Measurements from ENCODE around the gene ABCD1. TPM values are rescaled to one million over a fixed set of nuclear protein-coding genes. Genes with fewer than 3 reads are reported as not detected.
A peak's percentile ranks its signal among the peaks of the same experiment; 100 is the strongest.

Gene ABCD1
- total and polyA plus RNA-seq, 2 donors from 2014 or later = 5.2 to 13.7 TPM

DNA sequence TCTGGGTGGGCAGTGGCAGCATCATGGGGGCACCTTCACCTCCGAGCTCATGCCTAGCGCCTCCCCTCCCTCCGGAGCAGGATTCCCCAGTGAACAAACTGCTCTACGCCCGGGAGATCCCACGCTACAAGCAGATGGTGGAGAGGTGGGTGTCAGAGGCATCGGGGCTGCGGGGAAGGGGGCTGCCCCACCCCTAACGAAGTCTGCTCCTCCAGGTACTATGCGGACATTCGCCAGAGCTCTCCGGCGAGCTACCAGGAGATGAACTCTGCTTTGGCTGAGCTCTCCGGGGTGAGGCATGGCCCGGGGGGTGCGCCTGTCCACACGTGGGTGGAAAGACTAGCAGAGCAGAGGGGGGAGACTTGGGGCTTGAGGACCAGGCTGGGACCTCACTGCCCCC, 53.5 kb downstream of the ABCD1 start:
- TF ChIP-seq, protein P1, sequence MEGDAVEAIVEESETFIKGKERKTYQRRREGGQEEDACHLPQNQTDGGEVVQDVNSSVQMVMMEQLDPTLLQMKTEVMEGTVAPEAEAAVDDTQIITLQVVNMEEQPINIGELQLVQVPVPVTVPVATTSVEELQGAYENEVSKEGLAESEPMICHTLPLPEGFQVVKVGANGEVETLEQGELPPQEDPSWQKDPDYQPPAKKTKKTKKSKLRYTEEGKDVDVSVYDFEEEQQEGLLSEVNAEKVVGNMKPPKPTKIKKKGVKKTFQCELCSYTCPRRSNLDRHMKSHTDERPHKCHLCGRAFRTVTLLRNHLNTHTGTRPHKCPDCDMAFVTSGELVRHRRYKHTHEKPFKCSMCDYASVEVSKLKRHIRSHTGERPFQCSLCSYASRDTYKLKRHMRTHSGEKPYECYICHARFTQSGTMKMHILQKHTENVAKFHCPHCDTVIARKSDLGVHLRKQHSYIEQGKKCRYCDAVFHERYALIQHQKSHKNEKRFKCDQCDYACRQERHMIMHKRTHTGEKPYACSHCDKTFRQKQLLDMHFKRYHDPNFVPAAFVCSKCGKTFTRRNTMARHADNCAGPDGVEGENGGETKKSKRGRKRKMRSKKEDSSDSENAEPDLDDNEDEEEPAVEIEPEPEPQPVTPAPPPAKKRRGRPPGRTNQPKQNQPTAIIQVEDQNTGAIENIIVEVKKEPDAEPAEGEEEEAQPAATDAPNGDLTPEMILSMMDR (IDR thresholded peaks at IDR 0.05; ENCODE audit: borderline replicate concordance, extremely low read depth, insufficient read depth) = no peak
- Histone ChIP-seq H3K4me1 (ENCODE audit: control insufficient read depth in 2 of 3, insufficient read depth in 2 of 3, low read depth in 1 of 3, low read length in 3 of 3) (no peaks in the 10 kb centered on the region), H3K36me3 (ENCODE audit: control insufficient read depth in 2 of 3, insufficient read depth in 3 of 3, low read length in 3 of 3) (no peaks in the 10 kb centered on the region), H3K9ac (ENCODE audit: low read length in 3 of 3) (no peak overlapping the region), H3K4me3 (ENCODE audit: low read length in 3 of 3) (no peak overlapping the region), H3K27me3 (ENCODE audit: control insufficient read depth, insufficient read depth, low read length) (no peaks in the 10 kb centered on the region), H3K27ac (ENCODE audit: low read depth in 2 of 2, low read length in 2 of 2) (no peak overlapping the region), H3K9me3 (ENCODE audit: control insufficient read depth in 2 of 3, insufficient read depth in 1 of 3, low read length in 3 of 3) (no peaks in the 10 kb centered on the region)
- DNase-seq (peak in 2 of 5 donors; percentile 30 to 48), FAIRE-seq (no peak)
- intact Hi-C loops (cut with DNase I) = no loop called here

DNA sequence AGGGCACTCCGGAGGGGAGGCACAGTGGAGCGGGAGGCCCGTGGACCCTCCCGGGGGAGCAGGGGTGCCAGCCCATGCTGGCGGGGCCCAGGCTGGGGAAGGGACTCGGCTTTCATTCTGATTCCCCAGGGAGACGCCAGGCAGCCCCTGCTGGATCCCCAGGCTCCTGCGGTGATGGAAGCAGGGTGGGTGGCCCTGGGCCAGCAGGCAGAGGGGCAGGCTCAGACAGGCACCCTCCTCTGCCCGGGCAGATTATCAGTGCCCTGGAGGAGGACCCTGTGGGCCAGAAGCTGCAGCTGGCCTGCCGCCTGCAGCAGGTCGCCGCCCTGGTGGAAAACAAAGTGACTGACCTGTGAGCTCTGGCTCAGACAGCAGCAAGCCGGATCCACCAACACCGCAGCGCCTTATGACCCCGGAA, 54.0 kb downstream of the ABCD1 start:
- no peak overlapping the region for H3K27ac ChIP-seq (ENCODE audit: low read depth in 2 of 2, low read length in 2 of 2)

DNA sequence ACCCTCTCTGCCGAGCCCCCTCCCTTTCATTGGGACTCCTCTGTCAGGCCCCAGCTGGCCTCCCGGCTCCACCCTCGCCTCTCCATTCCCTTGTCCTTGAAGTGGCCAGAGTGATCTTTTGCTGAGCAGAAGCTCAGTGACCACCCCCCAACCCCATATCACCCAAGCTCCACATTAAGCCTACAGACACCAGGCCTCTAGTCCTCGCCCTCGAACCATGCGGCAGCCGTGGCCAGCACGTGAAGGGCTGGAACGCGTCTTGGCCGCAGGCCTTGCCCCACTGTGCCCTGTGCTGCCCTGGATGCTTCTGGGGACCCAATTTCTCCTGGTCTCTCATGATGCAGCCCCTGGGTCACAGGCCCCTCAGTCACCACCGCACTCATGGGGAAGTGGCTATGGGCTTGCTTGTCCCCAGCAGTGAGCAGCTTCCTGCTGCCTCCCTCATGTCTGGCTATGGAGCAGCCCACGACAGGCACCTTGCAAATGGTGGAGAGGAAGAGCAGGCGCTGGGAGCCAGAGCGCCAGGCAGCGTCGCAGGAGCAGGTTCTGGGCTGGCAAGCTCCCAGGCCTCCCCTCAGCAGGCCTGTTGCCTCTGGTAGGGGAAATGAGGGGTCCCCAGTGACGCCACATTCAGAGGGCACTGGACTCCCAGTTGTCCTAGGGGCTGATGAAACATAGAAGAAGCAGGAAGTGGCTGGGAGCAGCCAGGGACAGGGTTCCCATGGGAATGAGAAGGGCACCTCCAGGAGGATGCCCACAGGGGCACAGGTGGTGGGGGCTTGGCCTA, 55.4 kb downstream of the ABCD1 start:
- H3K4me3 ChIP-seq (ENCODE audit: low read length in 3 of 3) = no peak overlapping the region
- intact Hi-C loops (cut with DNase I) = no loop called here
- H3K9me3 ChIP-seq (ENCODE audit: control insufficient read depth in 2 of 3, insufficient read depth in 1 of 3, low read length in 3 of 3) = no peaks in the 10 kb centered on the region
- no peaks in the 10 kb centered on the region for H3K4me1 ChIP-seq (ENCODE audit: control insufficient read depth in 2 of 3, insufficient read depth in 2 of 3, low read depth in 1 of 3, low read length in 3 of 3)
- no peak overlapping the region for H3K27ac ChIP-seq (ENCODE audit: low read depth in 2 of 2, low read length in 2 of 2)
- FAIRE-seq = no peak
- no peaks in the 10 kb centered on the region for H3K36me3 ChIP-seq (ENCODE audit: control insufficient read depth in 2 of 3, insufficient read depth in 3 of 3, low read length in 3 of 3)
- no peaks in the 10 kb centered on the region for H3K27me3 ChIP-seq (ENCODE audit: control insufficient read depth, insufficient read depth, low read length)
- TF ChIP-seq, protein P1 (IDR thresholded peaks at IDR 0.05; ENCODE audit: borderline replicate concordance, extremely low read depth, insufficient read depth) = no peak
- DNase-seq = peak in 1 of 5 donors; percentile 61
- H3K9ac ChIP-seq (ENCODE audit: low read length in 3 of 3) = no peak overlapping the region

More for the DNA sequence above, 54.0 kb downstream of the ABCD1 start:
- intact Hi-C loops (cut with DNase I) = no loop called here
- peak in 2 of 5 donors; percentile 31 to 63 for DNase-seq
- H3K36me3 ChIP-seq (ENCODE audit: control insufficient read depth in 2 of 3, insufficient read depth in 3 of 3, low read length in 3 of 3) = no peaks in the 10 kb centered on the region
- TF ChIP-seq, protein P1 (IDR thresholded peaks at IDR 0.05; ENCODE audit: borderline replicate concordance, extremely low read depth, insufficient read depth) = no peak
- H3K4me3 ChIP-seq (ENCODE audit: low read length in 3 of 3) = no peak overlapping the region
- no peaks in the 10 kb centered on the region for H3K4me1 ChIP-seq (ENCODE audit: control insufficient read depth in 2 of 3, insufficient read depth in 2 of 3, low read depth in 1 of 3, low read length in 3 of 3)
- no peaks in the 10 kb centered on the region for H3K9me3 ChIP-seq (ENCODE audit: control insufficient read depth in 2 of 3, insufficient read depth in 1 of 3, low read length in 3 of 3)
- FAIRE-seq = no peak
- no peak overlapping the region for H3K9ac ChIP-seq (ENCODE audit: low read length in 3 of 3)
- H3K27me3 ChIP-seq (ENCODE audit: control insufficient read depth, insufficient read depth, low read length) = no peaks in the 10 kb centered on the region
